Activated naive CD8-positive, alpha-beta T cell treated with anti-CD3 and anti-CD28 coated beads, Interleukin-2, amount 50 U/mL, for 24 hours (primary cell): Measurements from ENCODE around the gene LMTK2.

Experiments used
- ATAC-seq: fragments of 150-1000 bp; cut with Tn5 transposase; one replicate; pipeline ENCODE4 v1.10.0; 2021
- DNase-seq: peaks from one replicate; pipeline ENCODE4 v3.0.0; 2021
- H3K27ac Mint-ChIP-seq: one replicate; pipeline ENCODE4 v1.8.0; 2021; ENCODE audit warnings: mild to moderate bottlenecking, mixed read lengths
- H3K27me3 Mint-ChIP-seq: one replicate; pipeline ENCODE4 v1.8.0; 2021; ENCODE audit warnings: mixed read lengths
- H3K36me3 Mint-ChIP-seq: one replicate; pipeline ENCODE4 v1.8.0; 2021; ENCODE audit warnings: low read depth, mixed read lengths
- H3K4me1 Mint-ChIP-seq: one replicate; pipeline ENCODE4 v1.8.0; 2021; ENCODE audit warnings: mixed read lengths
- H3K4me3 Mint-ChIP-seq: one replicate; pipeline ENCODE4 v1.8.0; 2021; ENCODE audit warnings: mild to moderate bottlenecking, moderate library complexity, mixed read lengths
- H3K9me3 Mint-ChIP-seq: one replicate; pipeline ENCODE4 v1.8.0; 2021; ENCODE audit warnings: mixed read lengths

The LMTK2 gene

DNA sequence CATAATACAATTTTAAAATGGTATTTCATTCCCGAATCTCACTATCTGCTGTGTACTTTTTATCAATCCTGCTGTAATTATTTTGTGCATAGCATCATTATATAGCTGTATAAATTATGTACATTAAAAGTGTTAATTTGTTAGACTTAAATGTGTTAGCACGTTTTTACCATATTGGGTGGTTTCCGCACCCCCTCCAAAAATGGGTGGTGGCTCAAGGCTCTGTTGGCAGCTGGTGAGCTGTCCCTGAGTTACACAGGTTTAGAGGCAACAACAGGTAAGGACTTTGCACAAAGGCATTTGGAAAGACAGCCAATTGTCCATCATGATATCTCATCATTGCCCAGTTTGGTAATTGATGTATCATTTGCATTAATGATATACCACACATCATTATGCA is 18.6 kb upstream of the LMTK2 start:
- no peak for ATAC-seq
- H3K9me3 Mint-ChIP-seq, result no peaks in the 10 kb centered on the region
- H3K27me3 Mint-ChIP-seq, result peaks cover 8% of the 10 kb centered on the region
- DNase-seq, result no peak
- no peaks in the 10 kb centered on the region for H3K4me1 Mint-ChIP-seq
- no peak overlapping the region for H3K27ac Mint-ChIP-seq
- no peak overlapping the region for H3K4me3 Mint-ChIP-seq
- no peaks in the 10 kb centered on the region for H3K36me3 Mint-ChIP-seq

DNA sequence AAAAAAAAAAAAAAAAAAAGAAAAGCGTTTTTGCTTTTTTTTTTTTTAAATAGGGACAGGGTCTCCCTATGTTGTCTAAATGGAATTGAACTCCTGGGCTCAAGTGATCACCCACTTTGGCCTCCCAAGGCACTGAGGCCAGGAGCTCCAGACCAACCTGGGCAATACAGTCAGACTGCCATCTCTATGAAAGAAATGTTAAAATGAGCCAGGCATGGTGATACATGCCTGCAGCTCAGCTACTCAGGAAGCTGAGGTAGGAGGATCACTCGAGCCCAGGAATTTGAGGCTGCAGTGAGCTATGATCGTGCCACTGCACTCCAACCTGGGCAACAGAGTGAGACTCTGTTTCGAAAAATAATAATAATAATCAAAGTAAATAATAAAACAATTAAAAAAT is 16.5 kb upstream of the LMTK2 start:
- DNase-seq (no peak), ATAC-seq (no peak)
- H3K27ac Mint-ChIP-seq, result no peak overlapping the region
- no peaks in the 10 kb centered on the region for H3K4me1 Mint-ChIP-seq
- peaks cover 17% of the 10 kb centered on the region for H3K27me3 Mint-ChIP-seq
- H3K9me3 Mint-ChIP-seq, result peaks cover 15% of the 10 kb centered on the region
- H3K36me3 Mint-ChIP-seq, result no peaks in the 10 kb centered on the region
- H3K4me3 Mint-ChIP-seq, result no peak overlapping the region

DNA sequence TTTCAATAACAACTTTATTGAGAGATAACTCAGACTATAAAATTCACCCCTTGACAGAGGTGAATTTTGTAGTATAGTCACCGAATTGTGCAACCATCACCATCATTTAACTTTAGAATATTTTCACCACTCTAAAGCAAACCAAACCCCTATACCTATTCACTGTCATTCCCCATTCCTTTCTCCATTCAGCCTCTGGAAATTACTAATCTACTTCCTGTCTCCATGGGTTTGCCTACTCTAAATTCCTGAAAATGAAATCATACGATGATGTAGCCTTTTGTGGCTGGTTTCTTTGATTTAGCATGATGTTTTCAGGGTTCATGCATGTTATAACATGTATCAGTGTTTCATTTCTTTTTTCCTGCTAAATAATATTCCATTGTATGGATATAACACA is 15.6 kb upstream of the LMTK2 start:
- DNase-seq (no peak), ATAC-seq (no peak)
- Mint-ChIP-seq H3K9me3 (peaks cover 19% of the 10 kb centered on the region), H3K36me3 (no peaks in the 10 kb centered on the region), H3K27me3 (peaks cover 18% of the 10 kb centered on the region), H3K4me3 (no peak overlapping the region), H3K4me1 (no peaks in the 10 kb centered on the region), H3K27ac (no peak overlapping the region)

DNA sequence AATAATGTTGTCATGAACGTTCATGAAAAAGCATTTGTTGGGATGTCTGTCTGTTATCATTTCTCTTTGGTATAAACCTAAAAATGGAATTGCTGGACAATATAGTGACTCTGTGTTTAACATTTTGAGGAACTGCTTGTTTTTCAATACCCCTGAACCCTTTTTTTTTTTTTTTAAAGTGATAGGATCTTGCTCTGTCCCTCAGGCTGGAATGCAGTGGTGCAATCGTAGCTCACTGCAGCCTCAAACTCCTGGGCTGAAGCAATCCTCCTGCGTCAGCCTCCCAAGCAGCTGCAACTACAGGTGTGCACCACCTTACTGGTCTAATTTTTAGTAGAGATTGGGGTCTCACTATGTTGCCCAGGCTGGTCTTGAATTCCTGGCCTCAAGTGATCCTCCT is 15.1 kb upstream of the LMTK2 start:
- Mint-ChIP-seq H3K9me3 (peaks cover 21% of the 10 kb centered on the region), H3K4me1 (no peaks in the 10 kb centered on the region), H3K27me3 (peaks cover 18% of the 10 kb centered on the region), H3K27ac (no peak overlapping the region), H3K36me3 (no peaks in the 10 kb centered on the region), H3K4me3 (no peak overlapping the region)
- no peak for DNase-seq
- no peak for ATAC-seq

DNA sequence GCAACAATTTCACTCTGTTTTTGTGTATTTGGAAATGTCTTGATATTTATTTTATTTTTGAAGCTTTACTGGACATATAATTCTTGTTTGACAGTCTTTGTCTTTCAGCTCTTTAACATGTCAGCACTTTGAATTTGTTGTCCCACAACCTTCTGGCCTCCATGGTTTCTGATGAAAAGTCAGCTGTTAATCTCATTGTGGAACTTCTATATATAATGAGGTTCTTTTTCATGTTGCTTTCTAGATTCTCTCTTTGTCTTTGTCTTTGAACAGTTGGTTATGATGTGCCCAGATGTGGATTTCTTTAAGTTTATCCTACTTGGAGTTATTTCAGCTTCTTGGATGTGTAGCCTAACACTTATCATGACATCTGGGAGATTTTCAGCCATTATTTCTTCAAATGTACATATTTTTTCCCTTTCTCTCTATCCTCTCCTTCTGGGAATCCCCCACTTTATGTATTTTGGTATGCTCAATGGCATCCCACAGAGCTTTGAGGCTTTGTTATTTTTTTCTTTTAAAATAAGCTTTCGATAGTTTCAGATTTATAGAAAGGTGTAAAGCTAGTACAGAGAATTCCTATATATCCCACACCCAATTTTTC is 9.5 kb upstream of the LMTK2 start:
- DNase-seq (no peak), ATAC-seq (no peak)
- no peak overlapping the region for H3K4me3 Mint-ChIP-seq
- H3K27ac Mint-ChIP-seq, result no peak overlapping the region
- H3K9me3 Mint-ChIP-seq, result peaks cover 54% of the 10 kb centered on the region
- peaks cover 2% of the 10 kb centered on the region for H3K36me3 Mint-ChIP-seq
- H3K4me1 Mint-ChIP-seq, result no peaks in the 10 kb centered on the region
- peaks cover 22% of the 10 kb centered on the region for H3K27me3 Mint-ChIP-seq

DNA sequence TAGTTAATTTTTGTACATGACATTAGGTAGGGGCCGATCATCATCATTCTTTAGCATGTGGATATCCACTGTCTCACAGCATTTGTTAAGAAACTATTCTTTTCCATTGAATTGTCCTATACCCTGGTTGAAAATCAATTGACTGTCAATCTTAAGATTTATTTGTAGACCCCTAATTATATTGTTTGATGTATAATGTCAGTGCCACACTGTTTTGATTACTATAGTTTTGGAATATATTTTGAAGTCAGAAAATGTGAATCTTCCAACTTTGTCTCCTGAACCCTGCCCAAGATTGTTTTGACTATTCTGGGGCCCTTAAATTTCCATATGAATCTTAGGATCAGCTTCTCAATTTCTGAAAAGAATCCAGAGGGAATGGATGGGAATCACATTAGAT is 6.6 kb upstream of the LMTK2 start:
- H3K4me3 Mint-ChIP-seq, result no peak overlapping the region
- ATAC-seq (no peak), DNase-seq (no peak)
- peaks cover 21% of the 10 kb centered on the region for H3K27me3 Mint-ChIP-seq
- no peak overlapping the region for H3K27ac Mint-ChIP-seq
- H3K4me1 Mint-ChIP-seq, result no peaks in the 10 kb centered on the region
- peaks cover 41% of the 10 kb centered on the region for H3K9me3 Mint-ChIP-seq
- H3K36me3 Mint-ChIP-seq, result peaks cover 2% of the 10 kb centered on the region

DNA sequence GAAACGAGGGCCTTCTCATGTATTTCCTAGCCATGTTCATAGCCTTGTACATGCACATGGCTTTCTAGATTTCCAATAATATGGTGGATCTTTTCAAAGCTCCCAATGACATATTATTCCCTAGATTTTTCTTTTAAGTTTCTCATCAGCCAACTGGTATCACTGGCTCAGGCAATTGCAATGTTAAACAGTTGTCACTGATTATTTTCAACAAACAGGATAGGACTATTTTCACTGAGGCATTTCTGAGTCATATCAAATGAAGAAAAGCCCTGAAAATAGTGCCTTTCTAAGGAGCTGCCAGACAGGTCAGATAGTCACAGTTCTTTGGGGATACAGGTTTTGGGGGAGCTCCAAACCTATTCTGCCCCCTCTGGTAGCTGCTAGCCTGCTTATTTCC is 4.5 kb upstream of the LMTK2 start:
- no peak for ATAC-seq
- Mint-ChIP-seq H3K36me3 (peaks cover 2% of the 10 kb centered on the region), H3K27me3 (peaks cover 20% of the 10 kb centered on the region), H3K9me3 (peaks cover 29% of the 10 kb centered on the region), H3K27ac (no peak overlapping the region), H3K4me3 (no peak overlapping the region), H3K4me1 (peaks cover 4% of the 10 kb centered on the region)
- DNase-seq, result no peak

DNA sequence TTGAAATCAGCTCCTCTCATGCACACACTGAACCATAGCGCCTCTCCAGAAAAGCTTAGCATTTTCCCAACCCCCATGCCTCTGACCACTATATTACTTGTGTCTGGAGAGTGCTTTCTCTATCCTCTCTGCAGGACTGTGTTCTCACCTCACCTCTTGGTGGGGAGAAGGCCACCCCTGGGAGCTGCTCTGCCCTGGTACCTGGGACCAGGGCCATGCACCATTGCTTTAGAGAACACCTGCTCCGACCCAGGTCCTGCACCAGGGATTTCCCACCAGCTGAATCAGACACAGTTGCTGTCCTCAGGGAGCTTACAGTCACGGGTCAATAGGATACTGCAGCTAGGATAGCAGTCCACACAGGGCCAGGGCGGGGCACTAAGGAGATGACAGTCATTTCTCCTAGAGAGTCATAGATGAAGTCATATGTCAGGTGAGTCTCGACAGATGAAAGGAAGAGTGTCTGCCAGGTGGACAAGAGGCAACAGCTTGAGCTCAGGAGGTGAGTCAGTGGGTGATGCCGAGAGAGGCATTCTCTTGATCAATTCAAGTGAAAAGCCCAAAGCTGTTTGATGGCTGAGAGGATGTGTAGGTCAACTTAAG is 619 bp upstream of the LMTK2 start:
- ATAC-seq (peak; percentile 35), DNase-seq (peak; percentile 12)
- no peaks in the 10 kb centered on the region for H3K36me3 Mint-ChIP-seq
- H3K4me1 Mint-ChIP-seq, result peaks cover 21% of the 10 kb centered on the region
- H3K27me3 Mint-ChIP-seq, result peaks cover 15% of the 10 kb centered on the region
- H3K4me3 Mint-ChIP-seq, result peak overlapping the region; percentile 95
- H3K9me3 Mint-ChIP-seq, result peaks cover 6% of the 10 kb centered on the region
- H3K27ac Mint-ChIP-seq, result peak overlapping the region; percentile 86

DNA sequence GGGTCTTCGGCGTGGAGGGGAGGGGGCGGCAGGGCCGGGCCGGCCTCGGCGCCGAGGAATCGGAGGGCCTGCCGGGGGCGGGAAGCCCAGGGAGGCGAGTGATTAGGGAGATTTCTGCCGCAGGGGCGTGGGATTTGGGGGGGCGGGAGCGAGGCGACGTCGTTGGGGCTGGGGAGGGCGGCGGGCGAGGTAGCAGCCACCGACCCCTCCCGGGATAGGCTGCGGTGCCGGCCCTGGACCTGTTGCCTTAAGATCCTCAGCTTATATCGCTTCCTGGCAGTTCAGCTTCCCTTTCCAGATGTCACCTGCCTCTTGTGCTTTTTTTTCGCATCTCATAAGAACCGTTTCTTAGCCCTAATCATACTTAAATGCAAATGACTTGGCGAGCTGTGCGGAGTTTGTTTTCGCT is 655 bp downstream of the LMTK2 start:
- Mint-ChIP-seq H3K27ac (peak overlapping the region; percentile 73), H3K4me3 (peak overlapping the region; percentile 95), H3K9me3 (no peaks in the 10 kb centered on the region), H3K4me1 (peaks cover 21% of the 10 kb centered on the region), H3K36me3 (peaks cover under 1% of the 10 kb centered on the region), H3K27me3 (peaks cover 6% of the 10 kb centered on the region)
- peak; percentile 8 for DNase-seq
- ATAC-seq, result no peak

DNA sequence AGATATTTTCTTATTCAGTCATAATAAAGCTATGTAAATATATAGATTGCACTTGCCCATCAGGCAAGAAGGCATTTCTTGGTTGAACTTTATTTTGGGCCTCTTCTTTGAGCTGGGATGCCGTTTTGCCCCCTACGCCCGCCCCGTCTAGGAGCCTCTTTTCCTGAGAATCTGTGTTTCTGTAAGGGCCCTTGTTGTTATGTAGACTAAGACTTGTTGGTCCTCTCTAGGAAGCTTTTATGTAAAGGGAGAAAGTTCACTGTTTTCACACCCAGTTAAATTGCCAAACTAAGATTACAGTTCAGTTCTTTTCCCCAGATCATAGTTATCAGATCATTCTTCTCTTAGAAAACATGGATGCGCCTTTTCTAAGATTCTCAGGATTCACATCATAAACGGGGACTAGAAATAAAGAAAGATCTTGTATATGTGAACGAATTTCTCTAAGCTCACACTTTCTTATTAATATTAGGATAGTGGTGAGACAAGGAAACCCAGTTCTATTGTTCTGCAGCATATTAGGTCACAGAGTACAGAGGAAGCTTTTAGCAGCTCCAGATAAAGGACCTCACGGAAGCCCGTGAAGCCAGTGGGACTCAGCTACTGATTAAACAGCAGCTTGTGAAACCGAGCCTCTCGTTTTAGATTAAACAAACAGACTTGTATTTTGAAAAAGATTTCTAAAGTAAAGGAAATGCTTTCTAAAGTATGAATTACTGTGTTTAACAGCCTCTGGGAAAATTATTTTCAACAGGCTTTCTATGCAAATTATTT is 3.8 kb downstream of the LMTK2 start:
- DNase-seq, result no peak
- H3K4me3 Mint-ChIP-seq, result no peak overlapping the region
- H3K4me1 Mint-ChIP-seq, result peaks cover 41% of the 10 kb centered on the region
- H3K27ac Mint-ChIP-seq, result no peak overlapping the region
- ATAC-seq, result no peak
- H3K27me3 Mint-ChIP-seq, result no peaks in the 10 kb centered on the region
- H3K9me3 Mint-ChIP-seq, result no peaks in the 10 kb centered on the region
- H3K36me3 Mint-ChIP-seq, result peaks cover 10% of the 10 kb centered on the region

DNA sequence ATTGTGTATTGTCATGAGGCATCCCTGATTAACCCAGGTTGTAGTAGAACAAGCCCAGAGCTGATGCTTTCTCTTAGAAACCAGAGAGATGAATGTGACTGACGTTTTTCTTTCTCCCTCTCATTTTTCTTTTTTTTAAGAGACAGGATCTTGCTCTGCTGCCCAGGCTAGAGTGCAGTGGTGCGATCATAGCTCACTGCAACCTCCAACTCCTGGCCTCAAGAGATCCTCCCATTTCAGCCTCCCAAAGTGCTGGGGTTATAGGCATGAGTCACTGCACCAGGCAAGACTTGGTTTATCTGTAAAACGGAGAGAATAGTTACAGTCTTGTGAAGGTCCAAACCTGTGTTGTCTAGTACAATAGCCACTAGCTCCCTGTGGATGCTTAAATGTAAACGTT is 5.4 kb downstream of the LMTK2 start:
- Mint-ChIP-seq H3K27ac (no peak overlapping the region), H3K4me3 (no peak overlapping the region), H3K36me3 (peaks cover 10% of the 10 kb centered on the region), H3K9me3 (no peaks in the 10 kb centered on the region), H3K27me3 (no peaks in the 10 kb centered on the region), H3K4me1 (peaks cover 37% of the 10 kb centered on the region)
- no peak for DNase-seq
- ATAC-seq, result no peak

DNA sequence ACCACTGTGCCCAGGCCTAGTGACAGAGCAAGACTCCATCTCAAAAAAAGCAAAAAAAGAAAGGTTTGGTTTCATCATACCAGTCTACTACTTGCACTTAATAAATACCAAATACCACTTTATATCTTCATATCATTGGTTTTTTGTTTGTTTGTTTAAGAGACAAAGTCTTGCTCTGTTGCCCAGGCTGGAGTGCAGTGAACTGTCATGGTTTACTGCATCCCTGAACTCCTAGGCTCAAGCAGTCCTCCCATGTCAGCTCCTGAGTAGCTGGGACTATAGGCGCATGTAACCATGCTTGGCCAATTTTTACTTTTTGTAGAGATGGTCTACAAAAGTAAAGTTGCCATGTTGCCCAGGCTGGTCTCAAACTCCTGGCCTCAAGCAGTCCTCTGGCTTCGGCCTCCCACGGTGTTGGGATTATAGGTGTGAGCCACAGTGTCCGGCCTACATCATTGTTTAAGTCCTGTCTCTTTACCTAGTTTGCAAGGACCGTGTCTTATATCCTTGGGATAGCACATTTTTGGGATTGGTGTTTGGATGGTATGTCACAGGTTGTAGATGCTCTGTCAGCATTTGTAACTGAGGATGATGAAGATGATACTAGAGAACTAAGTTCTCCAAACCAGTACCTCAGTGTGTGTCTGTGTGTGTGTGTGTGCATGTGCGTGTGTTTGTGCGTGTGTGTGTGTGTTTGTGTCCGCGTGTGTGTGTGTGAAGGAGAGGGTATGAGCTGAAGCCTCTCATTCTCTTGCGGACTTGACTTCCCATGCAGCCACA is 9.3 kb downstream of the LMTK2 start:
- DNase-seq (no peak), ATAC-seq (no peak)
- H3K27ac Mint-ChIP-seq, result no peak overlapping the region
- no peaks in the 10 kb centered on the region for H3K27me3 Mint-ChIP-seq
- H3K36me3 Mint-ChIP-seq, result peaks cover 14% of the 10 kb centered on the region
- H3K4me1 Mint-ChIP-seq, result peaks cover 22% of the 10 kb centered on the region
- no peaks in the 10 kb centered on the region for H3K9me3 Mint-ChIP-seq
- no peak overlapping the region for H3K4me3 Mint-ChIP-seq

DNA sequence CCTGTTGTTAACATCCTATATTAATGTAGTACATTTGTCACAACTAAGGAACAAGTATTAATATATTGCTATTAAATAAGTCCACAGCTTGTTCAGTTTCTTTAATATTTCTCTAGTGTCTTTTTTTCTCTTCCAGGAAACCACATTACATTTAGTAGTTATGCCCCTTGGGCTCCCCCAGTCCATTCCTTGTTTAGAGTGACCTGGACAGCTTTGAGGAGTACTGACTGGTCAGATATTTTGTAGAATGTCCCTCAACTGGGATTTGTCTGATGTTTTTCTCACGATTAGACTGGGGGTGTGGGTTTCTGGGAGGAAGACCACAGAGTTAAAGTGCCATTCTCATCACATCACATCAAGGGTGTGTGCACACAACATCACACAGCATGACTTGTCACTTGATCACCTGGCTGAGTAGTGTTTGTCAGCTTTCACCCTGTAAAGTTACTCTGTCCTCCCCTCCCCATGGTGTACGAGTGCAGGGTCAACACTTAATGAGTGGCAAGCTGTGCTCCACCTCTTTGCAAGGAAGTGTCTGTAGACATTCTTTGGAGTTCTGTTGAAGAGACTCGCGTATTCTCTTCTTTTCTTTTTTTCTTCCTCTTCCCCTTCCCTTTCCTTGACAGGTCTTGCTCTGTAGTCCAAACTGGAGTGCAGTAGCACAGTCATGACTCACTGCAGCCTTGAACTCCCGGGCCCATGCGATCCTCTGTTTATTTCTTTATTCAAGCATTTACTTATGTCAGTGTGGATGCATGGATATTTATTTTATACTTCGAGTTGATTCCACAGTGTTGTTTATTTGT is 10.2 kb downstream of the LMTK2 start:
- peaks cover 14% of the 10 kb centered on the region for H3K36me3 Mint-ChIP-seq
- H3K4me1 Mint-ChIP-seq, result peaks cover 22% of the 10 kb centered on the region
- H3K27ac Mint-ChIP-seq, result no peak overlapping the region
- no peaks in the 10 kb centered on the region for H3K9me3 Mint-ChIP-seq
- H3K27me3 Mint-ChIP-seq, result no peaks in the 10 kb centered on the region
- no peak overlapping the region for H3K4me3 Mint-ChIP-seq
- ATAC-seq, result no peak
- DNase-seq, result no peak

DNA sequence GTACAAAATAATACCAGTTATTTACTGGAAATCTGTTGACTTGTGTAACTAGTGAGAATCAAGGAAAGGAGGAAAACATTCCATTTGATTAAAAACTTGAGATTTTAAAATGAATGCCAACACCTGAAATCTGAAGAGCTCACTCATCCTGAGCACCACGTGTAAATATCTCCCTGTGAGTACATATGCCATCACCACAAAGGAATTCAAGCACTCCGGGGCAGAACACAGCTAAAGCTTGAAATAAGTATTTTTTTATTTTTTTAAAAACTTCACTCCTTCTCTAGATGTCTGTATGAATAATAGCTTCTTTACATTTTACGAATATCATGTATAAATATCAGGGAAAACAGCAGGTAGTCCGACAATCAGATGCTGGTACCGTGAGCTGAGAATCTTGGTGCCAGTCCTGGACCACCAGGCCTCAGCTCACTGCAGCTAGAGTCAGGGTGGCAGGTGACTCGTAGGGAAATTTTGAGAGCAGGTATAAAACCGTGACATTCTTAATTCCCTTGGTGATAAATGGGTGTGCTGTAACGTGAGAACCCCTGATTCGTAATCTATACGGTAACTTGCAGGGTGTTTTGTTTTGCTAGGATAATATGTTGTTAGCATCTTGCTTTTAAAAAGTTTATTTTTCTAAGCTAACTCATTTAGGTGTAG is 12.7 kb downstream of the LMTK2 start:
- Mint-ChIP-seq H3K27me3 (no peaks in the 10 kb centered on the region), H3K9me3 (no peaks in the 10 kb centered on the region), H3K27ac (no peak overlapping the region), H3K36me3 (peaks cover 12% of the 10 kb centered on the region), H3K4me3 (no peak overlapping the region), H3K4me1 (peaks cover 6% of the 10 kb centered on the region)
- DNase-seq, result no peak
- ATAC-seq, result no peak
